Adrenal gland (tissue), 12 donors: ENCODE measurements around the gene HNRNPU. TPM values are rescaled to one million over a fixed set of nuclear protein-coding genes. Genes with fewer than 3 reads are reported as not detected.

Source experiments
- DNase-seq, 7 donors: peaks; one replicate each; pipeline ENCODE4 v3.0.0-alpha.2; 2019 to 2020
- H3K27ac ChIP-seq, 5 donors: fragments of 200-600 bp; sonication (generic) in 4 of 5; 1 replicate in 3 of 5; 2 replicates in 2 of 5; pipeline versions ENCODE4 v1.5.1 to v1.8.0; 2016 to 2020; ENCODE audit warnings: mild to moderate bottlenecking in 1 of 5
- H3K27me3 ChIP-seq: fragments of 200-600 bp; 2 replicates; pipeline ENCODE4 v1.8.0; 2021
- H3K36me3 ChIP-seq, 2 donors: fragments of 200-600 bp; replicated peaks in 1 of 2; 1 replicate in 1 of 2; 2 replicates in 1 of 2; pipeline versions ENCODE4 v1.5.1 to v1.8.0; 2018 to 2022
- H3K4me1 ChIP-seq, 2 donors: fragments of 200-600 bp; replicated peaks in 1 of 2; 1 replicate in 1 of 2; 2 replicates in 1 of 2; pipeline versions ENCODE4 v1.5.1 to v1.8.0; 2018 to 2021
- H3K4me3 ChIP-seq, 4 donors: fragments of 200-600 bp; sonication (generic) in 3 of 4; one replicate each; pipeline ENCODE4 v1.5.1; 2016 to 2018
- H3K9me3 ChIP-seq, 3 donors: fragments of 200-600 bp; sonication (generic) in 1 of 3; replicated peaks in 1 of 3; 1 replicate in 2 of 3; 2 replicates in 1 of 3; pipeline versions ENCODE4 v1.5.1 to v1.8.0; 2016 to 2021
- CTCF ChIP-seq, 6 experiments: fragments of 450-650 bp in 4 of 6; fragments of 200-600 bp in 2 of 6; sonication (generic) in 1 of 6; IDR thresholded peaks; 1 replicate in 5 of 6; 2 replicates in 1 of 6; pipeline versions ENCODE4 v1.5.1 to v1.8.0; 2016 to 2021; ENCODE audit warnings: antibody characterized with exemption in 6 of 6, mild to moderate bottlenecking in 2 of 6, moderate library complexity in 1 of 6
- POLR2A ChIP-seq, 2 donors: fragments of 450-650 bp; IDR thresholded peaks; one replicate each; pipeline ENCODE4 v1.6.1; 2017; ENCODE audit warnings: antibody characterized with exemption in 2 of 2, mild to moderate bottlenecking in 2 of 2, moderate library complexity in 1 of 2
- WGBS, 4 donors: extraction: QIAGEN DNeasy Blood & Tissue Kit in 2 of 4; methylation state at CpG; one replicate each; pipeline versions ENCODE4 v1.1.5 to v1.1.7; 2013 to 2017; 5-methylcytosine and 5-hydroxymethylcytosine counted together
- intact Hi-C, 2 donors: fragments of 100-400 bp; cut with DNase I; formaldehyde crosslinking; loops; one replicate each; pipeline versions ENCODE4 v1.14.1 to v1.15.0; 2022 to 2023
- polyA plus RNA-seq, 3 donors: library from polyadenylated mRNA; stranded (reverse); fragments of 200-250 nt in 2 of 3; fragments of 350-450 nt in 1 of 3; fragmentation: Illumina TruSeq in 1 of 3; extraction: RNeasy Lipid Tissue Mini Kit (QIAGEN cat#74804) in 1 of 3; gene quantifications; one replicate each; pipeline ENCODE4 v1.2.3, GENCODE V29; 2013 to 2014
- total RNA-seq, 9 donors: library from RNA; depleted of rRNA in 4 of 9; stranded (reverse); fragments of >200 nt in 4 of 9; fragments of 120-200 nt in 1 of 9; fragmentation: NEBNext Ultra II Directional in 1 of 9; extraction: Animal tissue kit (Norgen Biotek cat#: 25700) in 1 of 9; gene quantifications; one replicate each; pipeline versions ENCODE4 v1.1.0 to v1.2.4, GENCODE V29; 2013 to 2023
- donor health status: healthy with polysubstance abuse.
- donor health status: Bipolar disorder and iron deficiency.
- donor health status: DM: yes; HTN: yes; CAD: no.
- donor health status: DM: no; HTN: no; CAD: no.
- donor health status: DM: no; HTN: no; CAD: no.
- donor health status: DM: yes; HTN: yes; CAD: no.

Gene HNRNPU
- total and polyA plus RNA-seq, 12 donors = 141 to 397 (median 253) TPM

- Histone ChIP-seq H3K4me1 (peaks cover 0 to 16% of the 10 kb centered on the region in 2 donors), H3K9me3 (no peaks in the 10 kb centered on the region), H3K27me3 (no peaks in the 10 kb centered on the region), H3K36me3 (peaks cover 0 to 70% of the 10 kb centered on the region in 2 donors), H3K27ac (no peak overlapping the region), H3K4me3 (no peak overlapping the region)
- TF ChIP-seq POLR2A (IDR thresholded peaks at IDR 0.05) (no peak), CTCF (IDR thresholded peaks at IDR 0.05) (no peak)
- intact Hi-C loops = no loop called here
- 89 to 93% (median 91%) methylated on average over 13 of the region's 13 CpGs for WGBS, 4 donors
- no peak for DNase-seq
Observed at GRCh38 chr1:244844155-244845121, 19.9 kb downstream of the HNRNPU start.

- TF ChIP-seq CTCF (IDR thresholded peaks at IDR 0.05) = no peak
- WGBS, 4 donors = 73 to 78% (median 77%) methylated on average over 6 of the region's 6 CpGs
- intact Hi-C loops = no loop called here
Observed at GRCh38 chr1:244843148-244843978, 21.0 kb downstream of the HNRNPU start.

GRCh38 chr1:244841273-244841927 lies 22.9 kb downstream of the HNRNPU start:
- 84 to 89% (median 87%) methylated on average over 9 of the region's 9 CpGs for WGBS, 4 donors
- intact Hi-C loops = no loop called here
- DNase-seq = no peak
- Histone ChIP-seq H3K27me3 (no peaks in the 10 kb centered on the region), H3K9me3 (no peaks in the 10 kb centered on the region), H3K36me3 (peaks cover 0 to 55% of the 10 kb centered on the region in 2 donors), H3K27ac (no peak overlapping the region), H3K4me3 (no peak overlapping the region), H3K4me1 (peaks cover 14 to 26% of the 10 kb centered on the region in 2 donors)
- TF ChIP-seq CTCF (IDR thresholded peaks at IDR 0.05) (no peak), POLR2A (IDR thresholded peaks at IDR 0.05) (no peak)

More at GRCh38 chr1:244843148-244843978, 21.0 kb downstream of the HNRNPU start:
- no peaks in the 10 kb centered on the region for H3K27me3 ChIP-seq
- H3K4me1 ChIP-seq = peaks cover 0 to 11% of the 10 kb centered on the region in 2 donors
- peaks cover 0 to 65% of the 10 kb centered on the region in 2 donors for H3K36me3 ChIP-seq
- H3K4me3 ChIP-seq = no peak overlapping the region
- no peak overlapping the region for H3K27ac ChIP-seq
- DNase-seq = no peak
- H3K9me3 ChIP-seq = no peaks in the 10 kb centered on the region
